Stimulated activated CD4-positive, alpha-beta T cell treated with anti-CD3 and anti-CD28 coated beads, Interleukin-2, amount 100 ng/mL, for 24 hours (primary cell): ENCODE measurements around the gene TIGD3.

ENCODE experiments used
- DNase-seq, 2 donors: peaks; one replicate each; pipeline ENCODE4 v3.0.0-alpha.2; 2020

The TIGD3 gene

DNA sequence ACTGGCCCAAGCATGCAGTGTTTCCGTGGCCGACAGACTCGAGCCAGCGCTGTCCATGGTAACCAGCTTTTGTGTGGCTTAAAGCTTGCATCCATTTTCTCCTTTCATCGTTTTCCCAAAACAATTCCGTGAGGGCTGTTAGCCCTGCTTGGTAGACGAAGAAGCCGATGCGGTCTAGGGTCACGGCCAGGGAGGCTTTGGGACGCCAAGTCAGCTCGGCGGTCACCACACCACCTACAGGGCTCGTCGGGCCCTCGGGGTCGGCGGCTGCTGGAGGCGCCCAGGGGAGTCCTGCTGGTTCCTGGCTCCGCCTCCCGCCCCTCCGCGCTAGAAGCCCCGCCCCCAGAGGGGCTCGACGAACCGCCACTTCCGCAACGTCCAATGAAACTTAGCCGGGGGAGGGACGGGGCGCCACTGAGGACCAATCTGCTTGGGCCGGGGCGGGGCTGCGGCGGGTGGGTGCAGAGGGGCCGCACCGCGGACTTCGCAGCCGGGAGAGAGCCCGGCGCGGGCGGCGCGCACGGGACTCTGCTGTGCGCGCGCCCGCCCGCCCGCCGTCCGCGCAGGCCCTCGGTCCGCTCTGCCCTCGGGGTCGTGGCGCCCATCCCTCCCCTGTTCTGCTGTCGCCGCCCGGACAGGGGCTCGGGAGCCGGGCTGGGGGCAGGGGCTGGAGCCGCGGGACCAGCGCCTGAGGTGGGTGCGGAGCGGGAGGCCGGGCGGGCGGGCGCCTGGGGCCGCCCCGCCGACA lies at the start of gene TIGD3:
Gene TIGD3 (plus strand): TSS at position 487 of the 748 bp plus-strand sequence. CDS start 1,058 bp downstream, outside the sequence.
- DNase-seq: peak; percentile 98 to 99

GRCh38 chr11:65305501-65306268 lies 48.9 kb upstream of the TIGD3 start:
- DNase-seq: no peak

DNA sequence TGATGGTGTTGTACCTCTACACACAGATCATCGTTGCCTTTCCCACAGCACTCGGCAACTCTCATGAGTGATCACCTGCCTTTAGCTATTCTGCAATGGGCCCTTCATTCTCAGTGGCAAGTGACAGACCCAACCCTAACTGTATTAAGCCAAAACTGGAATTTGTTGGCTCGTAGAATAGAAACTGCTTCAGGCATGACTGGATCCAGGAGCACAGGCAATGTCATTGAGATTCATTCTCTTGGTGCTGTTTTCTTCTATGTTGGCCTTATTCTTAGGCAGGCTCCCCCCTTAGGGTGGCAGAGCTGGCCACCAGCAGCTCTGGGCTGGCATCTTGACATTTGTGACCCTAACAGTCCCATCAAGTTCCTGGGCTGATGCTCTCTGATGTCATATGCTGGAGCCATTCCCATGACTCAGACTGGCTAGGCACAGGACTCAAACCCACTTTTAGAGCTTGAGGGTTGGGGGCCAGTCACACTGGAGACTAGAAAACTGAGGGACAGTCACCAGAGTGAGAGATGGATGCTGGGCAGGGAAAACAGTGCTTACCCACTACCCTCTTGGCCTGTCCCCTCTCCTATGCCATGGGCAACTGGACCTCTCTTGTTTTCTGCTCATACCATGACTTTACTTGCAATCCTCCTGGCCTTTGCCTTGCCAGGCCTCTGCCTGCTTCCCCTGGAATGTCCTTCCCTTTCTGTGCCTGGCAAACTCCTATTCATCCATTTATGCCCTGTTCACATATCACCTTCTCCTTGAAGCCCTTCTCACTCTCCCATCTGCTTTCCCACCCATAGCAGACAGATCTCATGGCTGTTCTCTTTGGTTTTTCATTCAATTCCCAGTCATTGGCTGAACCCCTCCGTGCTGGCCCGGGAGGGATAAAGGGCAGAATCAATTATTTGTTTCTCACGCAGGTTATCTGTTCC lies 47.0 kb upstream of the TIGD3 start:
- no peak for DNase-seq

DNA sequence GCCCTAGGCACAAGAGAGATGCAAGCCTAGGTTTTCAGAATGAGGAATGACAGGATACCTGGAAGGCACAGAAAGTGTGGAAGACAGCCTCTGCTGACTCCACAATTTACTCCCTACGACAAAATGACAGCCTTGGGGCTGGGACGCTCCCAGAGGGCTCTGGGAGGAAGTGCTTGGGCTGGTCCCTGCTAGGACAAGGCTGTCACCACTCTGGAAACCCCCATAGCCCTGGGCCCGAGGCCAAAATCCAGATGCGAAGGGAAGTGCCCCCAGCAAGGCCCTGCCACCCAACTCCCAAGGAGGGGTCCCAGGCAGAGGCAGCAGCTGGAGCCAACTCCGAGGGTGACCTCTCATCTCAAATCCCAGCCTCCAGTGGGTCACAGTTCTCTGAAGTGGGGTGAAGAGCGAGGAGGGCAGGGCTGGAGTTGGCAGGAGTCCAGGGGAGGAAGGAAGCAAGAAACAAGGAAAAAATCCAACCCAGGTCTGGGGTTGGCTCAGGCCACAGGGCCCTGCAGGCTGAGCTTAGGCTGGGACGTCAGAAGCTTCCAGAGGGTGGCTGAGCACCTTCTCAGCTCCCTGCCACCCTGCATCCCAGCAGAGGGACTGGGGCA lies 46.2 kb upstream of the TIGD3 start:
- DNase-seq: no peak

DNA sequence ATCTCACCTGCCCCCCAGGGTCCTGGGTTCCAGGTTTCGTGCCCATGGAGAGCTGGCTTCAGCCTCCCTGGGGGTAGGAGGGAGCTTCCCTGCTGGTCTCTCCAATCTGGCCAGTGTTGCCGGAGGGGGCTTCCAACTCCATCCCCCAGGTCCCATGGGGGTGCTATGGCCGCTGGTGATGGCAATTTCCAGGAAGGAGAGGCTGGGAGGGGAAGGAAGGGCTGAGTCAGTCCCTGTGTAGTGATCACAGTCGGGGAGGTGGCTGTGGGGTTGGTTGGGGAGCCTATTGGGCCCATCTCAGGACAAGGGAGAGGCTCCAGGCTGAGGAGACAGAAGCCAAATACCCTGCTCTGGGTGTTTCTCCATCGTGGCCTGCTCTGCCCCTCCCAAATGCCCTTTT lies 45.5 kb upstream of the TIGD3 start:
- DNase-seq: no peak

DNA sequence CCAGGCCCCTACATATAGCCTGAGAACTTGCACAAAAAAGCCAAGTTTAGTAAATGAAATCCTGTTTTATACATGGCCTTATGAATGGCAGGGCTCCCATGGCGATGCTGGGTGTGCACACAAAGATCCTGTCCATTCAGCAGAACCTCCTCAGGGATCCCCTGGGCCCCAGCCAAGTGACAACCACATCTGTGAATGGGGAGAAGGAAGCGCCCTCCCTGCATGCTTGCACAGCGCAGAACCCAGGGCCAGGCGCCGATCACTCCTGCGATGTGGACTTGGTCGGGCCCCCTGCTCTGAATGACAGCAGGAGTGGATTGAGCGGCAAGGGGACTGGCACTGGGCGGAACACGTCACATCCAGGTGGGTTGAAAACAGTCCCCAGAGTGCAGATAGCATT lies 44.3 kb upstream of the TIGD3 start:
- no peak for DNase-seq

- no peak for DNase-seq
Measured at GRCh38 chr11:65310736-65311135, 43.8 kb upstream of the TIGD3 start.

- DNase-seq: no peak
Measured at GRCh38 chr11:65311170-65311678, 43.3 kb upstream of the TIGD3 start.

- DNase-seq: peak; percentile 76 to 82
Measured at GRCh38 chr11:65314501-65315203, 39.9 kb upstream of the TIGD3 start, which contains the start of gene CDC42EP2. TSS of gene CDC42EP2 (plus strand) at chr11:65314866. CDS start at chr11:65320899, 6,033 bp downstream.

DNA sequence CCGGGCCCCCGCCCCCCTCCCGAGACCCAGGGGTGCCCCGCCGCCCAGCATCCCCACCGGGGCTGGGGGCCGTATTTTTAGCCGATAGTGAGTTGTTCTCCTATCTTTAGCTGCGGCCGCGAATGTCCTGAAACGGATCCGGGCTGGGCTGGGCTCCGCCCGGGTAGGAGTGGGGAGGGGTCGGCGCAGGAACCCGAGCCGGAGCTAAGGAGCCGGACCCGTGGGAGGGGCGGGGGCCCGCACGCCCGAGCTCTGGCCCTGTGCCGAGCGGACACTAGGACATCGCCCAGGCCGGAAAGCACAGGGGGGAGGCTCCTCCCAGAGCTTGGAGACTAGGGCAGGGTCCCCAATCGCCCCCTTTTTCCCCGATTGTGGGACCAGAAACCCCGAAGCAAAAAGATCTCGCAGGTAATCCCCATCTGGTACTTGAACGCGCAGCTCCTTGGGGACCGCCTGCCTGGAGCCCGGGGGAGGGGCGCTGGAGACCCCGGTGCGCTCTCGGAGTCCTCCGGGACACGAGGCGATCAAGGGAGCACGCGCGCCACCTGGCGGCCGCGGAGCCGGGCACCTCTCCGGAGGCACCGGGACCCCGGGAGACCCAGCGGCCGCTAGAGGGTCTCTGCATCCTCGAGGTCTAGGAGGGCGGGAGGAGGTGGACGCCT lies 39.2 kb upstream of the TIGD3 start:
- peak; percentile 87 to 90 for DNase-seq

DNA sequence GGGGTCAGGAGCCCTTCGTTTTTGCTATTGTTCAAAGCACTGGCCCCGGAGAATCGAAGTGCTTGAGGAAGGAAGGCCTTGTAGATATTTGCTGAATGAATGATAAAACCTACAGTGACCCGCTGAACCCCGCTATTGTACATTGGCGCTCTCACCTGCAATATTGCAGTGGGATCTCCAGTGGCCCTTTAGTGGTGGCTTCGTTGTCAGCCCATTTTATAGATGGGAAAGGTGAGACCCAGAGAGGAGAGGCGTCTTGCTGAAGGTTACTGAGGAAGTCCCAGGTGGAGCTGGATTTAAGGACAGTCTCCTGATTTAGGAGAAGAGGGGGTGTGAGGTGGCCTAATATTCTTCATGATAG lies 38.7 kb upstream of the TIGD3 start:
- DNase-seq: no peak

DNA sequence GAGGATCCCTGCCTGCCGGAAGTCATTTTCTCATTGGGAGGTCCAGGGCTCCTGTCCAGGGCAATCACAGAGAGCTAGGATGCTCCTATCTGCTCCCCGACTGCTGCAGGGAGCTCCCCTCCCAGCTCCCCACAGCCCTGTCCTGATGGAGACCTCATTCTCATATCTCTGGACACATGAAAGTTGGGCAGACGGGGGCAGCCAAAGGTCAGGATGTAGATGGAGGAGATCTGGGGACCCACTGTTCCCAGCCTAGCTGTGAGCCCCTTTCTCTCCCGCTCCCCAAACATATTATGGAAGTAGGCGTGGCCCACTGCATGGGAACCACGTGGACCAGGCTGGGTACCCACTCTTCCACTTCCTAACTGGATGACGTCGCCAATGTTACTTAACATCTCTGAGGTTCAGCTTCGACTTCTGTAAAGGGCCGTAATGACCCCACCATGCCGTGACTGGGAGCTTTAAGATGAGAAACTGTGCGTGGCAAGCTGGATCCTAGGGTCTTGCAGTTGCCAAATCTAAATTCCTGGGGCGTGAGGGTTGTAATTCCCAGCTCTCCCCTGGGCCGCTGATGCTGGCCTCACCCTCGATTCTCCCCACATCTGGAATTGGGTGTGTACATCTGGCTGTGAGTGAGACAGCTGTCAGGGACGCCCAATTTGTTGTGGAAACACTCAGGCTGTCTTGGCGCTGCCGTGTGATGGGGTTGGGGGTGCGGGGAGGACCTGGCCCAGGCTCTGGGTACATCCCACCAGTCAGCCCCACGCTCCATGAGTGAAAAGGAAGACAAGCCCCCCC lies 38.1 kb upstream of the TIGD3 start:
- no peak for DNase-seq

- no peak for DNase-seq
Measured at GRCh38 chr11:65317025-65317786, 37.3 kb upstream of the TIGD3 start.

- DNase-seq: no peak
Measured at GRCh38 chr11:65320386-65321075, 34.0 kb upstream of the TIGD3 start.

GRCh38 chr11:65321076-65321475 lies 33.5 kb upstream of the TIGD3 start:
- DNase-seq: no peak

GRCh38 chr11:65321828-65322485 lies 32.6 kb upstream of the TIGD3 start:
- no peak for DNase-seq

- DNase-seq: no peak
Measured at GRCh38 chr11:65323813-65324212, 30.7 kb upstream of the TIGD3 start.

GRCh38 chr11:65325435-65325834 lies 29.1 kb upstream of the TIGD3 start:
- DNase-seq: no peak
